DOHH2 (cell line): ENCODE results near the gene LAMA5.

ENCODE experiments used
- H3F3A ChIP-seq: fragments of 200-600 bp; sonication (generic), shearing (Covaris generic); 2 replicates; pipeline ENCODE4 v1.6.0; 2016; ENCODE audit warnings: antibody characterized with exemption, mild to moderate bottlenecking; ENCODE audit not compliant: control insufficient read depth, insufficient read depth
- H3K27ac ChIP-seq: fragments of 200-600 bp; sonication (generic); 2 replicates; pipeline ENCODE4 v1.5.1; 2014; ENCODE audit warnings: low read depth, mild to moderate bottlenecking, low read length, moderate library complexity
- H3K27me3 ChIP-seq: fragments of 200-600 bp; sonication (generic); 2 replicates; pipeline ENCODE4 v1.6.1; 2014; ENCODE audit warnings: mild to moderate bottlenecking, low read length, mixed read lengths; ENCODE audit not compliant: control insufficient read depth
- H3K36me3 ChIP-seq: fragments of 200-600 bp; sonication (generic); 2 replicates; pipeline ENCODE4 v1.6.1; 2014; ENCODE audit warnings: mild to moderate bottlenecking, low read length, moderate library complexity, mixed read lengths; ENCODE audit not compliant: control insufficient read depth
- H3K4me1 ChIP-seq: fragments of 200-600 bp; sonication (generic); 2 replicates; pipeline ENCODE4 v1.6.1; 2014; ENCODE audit warnings: mild to moderate bottlenecking, low read length, mixed read lengths; ENCODE audit not compliant: control insufficient read depth
- H3K4me2 ChIP-seq: fragments of 200-600 bp; sonication (generic); 2 replicates; pipeline ENCODE4 v1.6.0; 2014; ENCODE audit warnings: mild to moderate bottlenecking, low read length, moderate library complexity
- H3K4me3 ChIP-seq: fragments of 200-600 bp; sonication (generic); 2 replicates; pipeline ENCODE4 v1.5.1; 2014; ENCODE audit warnings: mild to moderate bottlenecking, low read length, mixed read lengths
- H3K79me2 ChIP-seq: fragments of 200-600 bp; sonication (generic); 2 replicates; pipeline ENCODE4 v1.6.1; 2014; ENCODE audit warnings: mild to moderate bottlenecking, low read length, mixed read lengths; ENCODE audit not compliant: control insufficient read depth
- H3K9me2 ChIP-seq: fragments of 200-600 bp; sonication (generic); replicated peaks from 2 replicates; pipeline ENCODE4 v1.6.1; 2014; ENCODE audit warnings: mild to moderate bottlenecking, low read length, mixed read lengths; ENCODE audit not compliant: control insufficient read depth
- H3K9me3 ChIP-seq: fragments of 200-600 bp; sonication (generic); 2 replicates; pipeline ENCODE4 v1.6.1; 2014; ENCODE audit warnings: antibody characterized with exemption, low read length, mixed read lengths; ENCODE audit not compliant: control insufficient read depth, insufficient read depth
- H4K20me1 ChIP-seq: fragments of 200-600 bp; sonication (generic); 2 replicates; pipeline ENCODE4 v1.6.0; 2014; ENCODE audit warnings: low read depth, mild to moderate bottlenecking, antibody characterized with exemption, low read length, moderate library complexity; ENCODE audit not compliant: control insufficient read depth, insufficient read depth
- EZH2phosphoT487 ChIP-seq: fragments of 200-600 bp; sonication (generic); IDR thresholded peaks from 2 replicates; pipeline ENCODE4 v1.6.1; 2017; ENCODE audit warnings: borderline replicate concordance, mild to moderate bottlenecking, antibody characterized with exemption, low read length, moderate library complexity, mixed read lengths
- TF ChIP-seq, protein P1 (sequence below): fragments of 200-600 bp; sonication (generic); IDR thresholded peaks from one replicate; pipeline ENCODE4 v1.5.1; 2014; ENCODE audit warnings: antibody characterized with exemption, mild to moderate bottlenecking, low read depth, low read length; ENCODE audit not compliant: poor library complexity, severe bottlenecking

The LAMA5 gene

GRCh38 chr20:62406635-62407176 lies 39.6 kb upstream of the LAMA5 start:
- Histone ChIP-seq H3F3A (no peaks in the 10 kb centered on the region), H3K27me3 (no peaks in the 10 kb centered on the region), H3K79me2 (peaks cover 45% of the 10 kb centered on the region), H3K27ac (no peak overlapping the region), H3K4me3 (peak overlapping the region; percentile 76), H3K4me2 (peak overlapping the region; percentile 81), H3K9me2 (no peaks in the 10 kb centered on the region), H3K36me3 (peaks cover 14% of the 10 kb centered on the region), H3K4me1 (peaks cover 35% of the 10 kb centered on the region), H4K20me1 (no peaks in the 10 kb centered on the region), H3K9me3 (no peaks in the 10 kb centered on the region)
- TF ChIP-seq, protein P1, sequence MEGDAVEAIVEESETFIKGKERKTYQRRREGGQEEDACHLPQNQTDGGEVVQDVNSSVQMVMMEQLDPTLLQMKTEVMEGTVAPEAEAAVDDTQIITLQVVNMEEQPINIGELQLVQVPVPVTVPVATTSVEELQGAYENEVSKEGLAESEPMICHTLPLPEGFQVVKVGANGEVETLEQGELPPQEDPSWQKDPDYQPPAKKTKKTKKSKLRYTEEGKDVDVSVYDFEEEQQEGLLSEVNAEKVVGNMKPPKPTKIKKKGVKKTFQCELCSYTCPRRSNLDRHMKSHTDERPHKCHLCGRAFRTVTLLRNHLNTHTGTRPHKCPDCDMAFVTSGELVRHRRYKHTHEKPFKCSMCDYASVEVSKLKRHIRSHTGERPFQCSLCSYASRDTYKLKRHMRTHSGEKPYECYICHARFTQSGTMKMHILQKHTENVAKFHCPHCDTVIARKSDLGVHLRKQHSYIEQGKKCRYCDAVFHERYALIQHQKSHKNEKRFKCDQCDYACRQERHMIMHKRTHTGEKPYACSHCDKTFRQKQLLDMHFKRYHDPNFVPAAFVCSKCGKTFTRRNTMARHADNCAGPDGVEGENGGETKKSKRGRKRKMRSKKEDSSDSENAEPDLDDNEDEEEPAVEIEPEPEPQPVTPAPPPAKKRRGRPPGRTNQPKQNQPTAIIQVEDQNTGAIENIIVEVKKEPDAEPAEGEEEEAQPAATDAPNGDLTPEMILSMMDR = no peak
- no peak for TF ChIP-seq EZH2phosphoT487

DNA sequence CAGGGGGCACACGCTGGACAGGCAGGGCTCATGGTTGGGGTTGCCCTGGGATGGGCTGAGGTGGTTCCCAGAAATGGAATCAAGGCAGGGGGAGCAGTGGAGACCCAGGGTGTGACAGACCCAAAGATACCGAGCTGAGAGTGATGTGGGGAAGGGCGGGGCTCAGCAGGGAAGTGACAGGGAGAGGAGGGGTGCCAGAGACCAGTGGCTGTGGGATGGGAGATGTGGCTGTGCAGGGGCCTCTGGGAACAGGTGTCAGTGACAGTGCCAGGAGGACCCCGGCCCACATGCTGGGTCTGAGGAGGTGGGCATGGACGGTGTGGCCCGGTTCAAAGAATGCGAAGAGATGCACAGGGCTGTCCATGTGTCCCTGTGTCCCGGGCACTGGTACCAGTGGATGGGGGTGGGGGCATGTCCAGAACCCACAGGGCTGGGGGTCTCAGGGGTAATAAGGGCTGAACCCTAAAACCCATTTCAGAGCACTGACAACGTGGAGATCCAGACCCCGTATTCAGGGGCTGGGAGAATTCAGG lies 38.9 kb upstream of the LAMA5 start:
- peak overlapping the region; percentile 76 for H3K4me3 ChIP-seq
- H3K4me1 ChIP-seq = peaks cover 35% of the 10 kb centered on the region
- H3K36me3 ChIP-seq = peaks cover 16% of the 10 kb centered on the region
- H3K9me3 ChIP-seq = no peaks in the 10 kb centered on the region
- no peaks in the 10 kb centered on the region for H4K20me1 ChIP-seq
- no peaks in the 10 kb centered on the region for H3F3A ChIP-seq
- peaks cover 48% of the 10 kb centered on the region for H3K79me2 ChIP-seq
- peak overlapping the region; percentile 81 for H3K4me2 ChIP-seq
- TF ChIP-seq, protein P1 = no peak
- TF ChIP-seq EZH2phosphoT487 = no peak
- H3K9me2 ChIP-seq = no peaks in the 10 kb centered on the region
- H3K27ac ChIP-seq = no peak overlapping the region
- no peaks in the 10 kb centered on the region for H3K27me3 ChIP-seq

GRCh38 chr20:62405108-62405980 lies 38.2 kb upstream of the LAMA5 start:
- Histone ChIP-seq H3K4me1 (peaks cover 31% of the 10 kb centered on the region), H3K9me3 (no peaks in the 10 kb centered on the region), H3K27me3 (no peaks in the 10 kb centered on the region), H3K79me2 (peaks cover 50% of the 10 kb centered on the region), H4K20me1 (no peaks in the 10 kb centered on the region), H3K36me3 (peaks cover 23% of the 10 kb centered on the region), H3K9me2 (no peaks in the 10 kb centered on the region), H3K4me2 (peak overlapping the region; percentile 81), H3F3A (no peaks in the 10 kb centered on the region), H3K4me3 (peak overlapping the region; percentile 76), H3K27ac (no peak overlapping the region)
- TF ChIP-seq, protein P1 = peak; percentile 15
- no peak for TF ChIP-seq EZH2phosphoT487
